HEK293 (cell line): ENCODE results near the gene KCNIP2.
A peak's percentile ranks its signal among the peaks of the same experiment; 100 is the strongest.

Source experiments
- KLF1 ChIP-seq: fragments of 450-650 bp; formaldehyde crosslinking; IDR thresholded peaks from 2 replicates; pipeline ENCODE4 v1.5.1; 2016; ENCODE audit warnings: missing biosample characterization, missing genetic modification characterization
- KLF16 ChIP-seq: fragments of 450-650 bp; formaldehyde crosslinking; IDR thresholded peaks from 2 replicates; pipeline ENCODE4 v1.5.1; 2017; ENCODE audit warnings: missing biosample characterization, missing genetic modification characterization
- OSR2 ChIP-seq: fragments of 450-650 bp; formaldehyde crosslinking; IDR thresholded peaks from 2 replicates; pipeline ENCODE4 v1.5.1; 2016; ENCODE audit warnings: missing biosample characterization, missing genetic modification characterization
- OVOL3 ChIP-seq: fragments of 450-650 bp; formaldehyde crosslinking; IDR thresholded peaks from 2 replicates; pipeline ENCODE4 v1.5.1; 2016; ENCODE audit warnings: missing biosample characterization, missing genetic modification characterization
- SP3 ChIP-seq: fragments of 450-650 bp; formaldehyde crosslinking; IDR thresholded peaks from 2 replicates; pipeline ENCODE4 v1.5.1; 2016; ENCODE audit warnings: missing biosample characterization, missing genetic modification characterization
- ZBTB8A ChIP-seq: fragments of 450-650 bp; formaldehyde crosslinking; IDR thresholded peaks from 2 replicates; pipeline ENCODE4 v1.5.1; 2016; ENCODE audit warnings: missing biosample characterization, missing genetic modification characterization
- ZFHX2 ChIP-seq: fragments of 450-650 bp; formaldehyde crosslinking; conservative IDR thresholded peaks from 2 replicates; pipeline ENCODE4 v1.5.1; 2016; ENCODE audit warnings: missing biosample characterization, missing genetic modification characterization
- ZNF121 ChIP-seq: fragments of 450-650 bp; formaldehyde crosslinking; IDR thresholded peaks from 2 replicates; pipeline ENCODE4 v1.5.1; 2016; ENCODE audit warnings: missing biosample characterization, missing genetic modification characterization
- ZNF138 ChIP-seq: fragments of 450-650 bp; formaldehyde crosslinking; IDR thresholded peaks from 2 replicates; pipeline ENCODE4 v1.5.1; 2016; ENCODE audit warnings: missing biosample characterization, missing genetic modification characterization, borderline replicate concordance
- ZNF169 ChIP-seq: fragments of 450-650 bp; formaldehyde crosslinking; IDR thresholded peaks from 2 replicates; pipeline ENCODE4 v1.5.1; 2016; ENCODE audit warnings: missing biosample characterization, missing genetic modification characterization
- ZNF350 ChIP-seq: fragments of 450-650 bp; formaldehyde crosslinking; IDR thresholded peaks from 2 replicates; pipeline ENCODE4 v1.5.0; 2017; ENCODE audit warnings: missing biosample characterization, mild to moderate bottlenecking, missing genetic modification characterization
- ZNF366 ChIP-seq: fragments of 450-650 bp; formaldehyde crosslinking; conservative IDR thresholded peaks from 2 replicates; pipeline ENCODE4 v1.5.1; 2016; ENCODE audit warnings: missing biosample characterization, missing genetic modification characterization
- ZNF610 ChIP-seq: fragments of 450-650 bp; formaldehyde crosslinking; IDR thresholded peaks from 2 replicates; pipeline ENCODE4 v1.5.1; 2016; ENCODE audit warnings: missing biosample characterization, missing genetic modification characterization, borderline replicate concordance
- ZNF768 ChIP-seq: fragments of 450-650 bp; formaldehyde crosslinking; IDR thresholded peaks from 2 replicates; pipeline ENCODE4 v1.5.1; 2018; ENCODE audit warnings: missing biosample characterization, mild to moderate bottlenecking, missing genetic modification characterization
- ZNF837 ChIP-seq: fragments of 450-650 bp; formaldehyde crosslinking; IDR thresholded peaks from 2 replicates; pipeline ENCODE4 v1.5.1; 2016; ENCODE audit warnings: missing biosample characterization, missing genetic modification characterization
- ZSCAN16 ChIP-seq: fragments of 450-650 bp; formaldehyde crosslinking; IDR thresholded peaks from 2 replicates; pipeline ENCODE4 v1.5.1; 2016; ENCODE audit warnings: missing biosample characterization, missing genetic modification characterization
- TF ChIP-seq, protein P1 (sequence below): fragments of 450-650 bp; formaldehyde crosslinking; conservative IDR thresholded peaks from 2 replicates; pipeline ENCODE4 v1.5.1; 2016; ENCODE audit warnings: low read depth, missing biosample characterization, missing genetic modification characterization
- TF ChIP-seq, protein P2 (sequence below): fragments of 450-650 bp; formaldehyde crosslinking; optimal IDR thresholded peaks from 2 replicates; pipeline ENCODE3; 2016; ENCODE audit warnings: missing biosample characterization, mild to moderate bottlenecking, missing genetic modification characterization
- TF ChIP-seq, protein P3 (sequence below): fragments of 450-650 bp; formaldehyde crosslinking; IDR thresholded peaks from 2 replicates; pipeline ENCODE4 v1.5.1; 2017; ENCODE audit warnings: missing biosample characterization, missing genetic modification characterization
- TF ChIP-seq, protein P4 (sequence below): fragments of 450-650 bp; formaldehyde crosslinking; IDR thresholded peaks from 2 replicates; pipeline ENCODE4 v1.5.1; 2017; ENCODE audit warnings: missing biosample characterization, missing genetic modification characterization
- TF ChIP-seq, protein P5 (sequence below): fragments of 450-650 bp; formaldehyde crosslinking; IDR thresholded peaks from 2 replicates; pipeline ENCODE4 v1.5.1; 2017; ENCODE audit warnings: missing biosample characterization, missing genetic modification characterization
- TF ChIP-seq, protein P6 (sequence below): fragments of 450-650 bp; formaldehyde crosslinking; IDR thresholded peaks from 2 replicates; pipeline ENCODE4 v1.5.1; 2016; ENCODE audit warnings: missing biosample characterization, missing genetic modification characterization
- TF ChIP-seq, protein P7 (sequence below): fragments of 450-650 bp; formaldehyde crosslinking; IDR thresholded peaks from 2 replicates; pipeline ENCODE4 v1.5.1; 2016; ENCODE audit warnings: missing biosample characterization, missing genetic modification characterization

KCNIP2 gene

DNA sequence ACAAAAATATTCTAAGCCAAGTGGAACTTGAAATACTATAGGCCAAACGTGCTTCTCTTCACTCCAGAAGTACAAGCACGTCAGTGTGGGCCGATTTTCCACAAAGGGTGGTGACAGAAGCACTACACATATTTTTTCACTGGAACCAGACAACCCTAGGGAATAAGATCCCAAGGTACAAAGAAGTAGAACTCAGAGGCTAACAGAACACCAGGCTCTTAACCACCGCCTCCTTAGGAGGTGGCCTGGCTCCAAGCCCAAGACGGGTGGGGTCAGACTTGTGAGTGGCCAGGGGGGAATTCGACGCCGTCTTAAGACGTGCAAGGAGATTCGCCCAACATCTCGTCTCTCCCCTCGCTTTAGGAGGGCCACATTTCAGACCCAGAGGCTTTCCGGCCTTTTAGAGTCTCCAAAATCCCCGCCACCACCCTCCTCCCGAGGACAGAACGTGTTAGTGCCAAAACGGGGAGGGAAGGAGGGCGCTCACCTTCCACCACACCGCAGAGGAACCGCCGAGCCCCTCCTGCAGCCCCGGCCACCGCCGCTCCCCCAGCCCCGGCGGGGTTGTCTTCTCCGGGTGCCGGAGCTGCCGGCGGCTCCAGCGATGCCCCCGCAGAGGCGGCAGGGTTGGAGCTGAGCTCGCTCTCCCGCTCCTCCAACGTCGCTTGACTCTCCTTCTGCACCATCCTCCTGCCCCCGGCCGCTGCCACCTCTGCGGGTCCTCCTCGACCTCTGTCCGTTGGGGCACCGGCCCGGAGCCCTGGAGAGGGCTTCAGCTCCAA is 26.1 kb downstream of the KCNIP2 start (continued):
- TF ChIP-seq, protein P1, sequence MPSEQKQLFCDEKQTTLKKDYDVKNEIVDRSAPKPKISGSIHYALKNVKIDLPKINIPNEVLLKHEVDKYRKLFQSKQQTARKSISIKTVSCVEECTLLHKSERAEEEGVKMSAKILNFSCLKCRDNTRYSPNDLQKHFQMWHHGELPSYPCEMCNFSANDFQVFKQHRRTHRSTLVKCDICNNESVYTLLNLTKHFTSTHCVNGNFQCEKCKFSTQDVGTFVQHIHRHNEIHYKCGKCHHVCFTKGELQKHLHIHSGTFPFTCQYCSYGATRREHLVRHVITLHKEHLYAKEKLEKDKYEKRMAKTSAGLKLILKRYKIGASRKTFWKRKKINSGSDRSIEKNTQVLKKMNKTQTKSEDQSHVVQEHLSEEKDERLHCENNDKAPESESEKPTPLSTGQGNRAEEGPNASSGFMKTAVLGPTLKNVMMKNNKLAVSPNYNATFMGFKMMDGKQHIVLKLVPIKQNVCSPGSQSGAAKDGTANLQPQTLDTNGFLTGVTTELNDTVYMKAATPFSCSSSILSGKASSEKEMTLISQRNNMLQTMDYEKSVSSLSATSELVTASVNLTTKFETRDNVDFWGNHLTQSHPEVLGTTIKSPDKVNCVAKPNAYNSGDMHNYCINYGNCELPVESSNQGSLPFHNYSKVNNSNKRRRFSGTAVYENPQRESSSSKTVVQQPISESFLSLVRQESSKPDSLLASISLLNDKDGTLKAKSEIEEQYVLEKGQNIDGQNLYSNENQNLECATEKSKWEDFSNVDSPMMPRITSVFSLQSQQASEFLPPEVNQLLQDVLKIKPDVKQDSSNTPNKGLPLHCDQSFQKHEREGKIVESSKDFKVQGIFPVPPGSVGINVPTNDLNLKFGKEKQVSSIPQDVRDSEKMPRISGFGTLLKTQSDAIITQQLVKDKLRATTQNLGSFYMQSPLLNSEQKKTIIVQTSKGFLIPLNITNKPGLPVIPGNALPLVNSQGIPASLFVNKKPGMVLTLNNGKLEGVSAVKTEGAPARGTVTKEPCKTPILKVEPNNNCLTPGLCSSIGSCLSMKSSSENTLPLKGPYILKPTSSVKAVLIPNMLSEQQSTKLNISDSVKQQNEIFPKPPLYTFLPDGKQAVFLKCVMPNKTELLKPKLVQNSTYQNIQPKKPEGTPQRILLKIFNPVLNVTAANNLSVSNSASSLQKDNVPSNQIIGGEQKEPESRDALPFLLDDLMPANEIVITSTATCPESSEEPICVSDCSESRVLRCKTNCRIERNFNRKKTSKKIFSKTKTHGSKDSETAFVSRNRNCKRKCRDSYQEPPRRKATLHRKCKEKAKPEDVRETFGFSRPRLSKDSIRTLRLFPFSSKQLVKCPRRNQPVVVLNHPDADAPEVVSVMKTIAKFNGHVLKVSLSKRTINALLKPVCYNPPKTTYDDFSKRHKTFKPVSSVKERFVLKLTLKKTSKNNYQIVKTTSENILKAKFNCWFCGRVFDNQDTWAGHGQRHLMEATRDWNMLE (tag by site-specific recombination), result no peak
- TF ChIP-seq ZSCAN16 (tag by site-specific recombination) (peak; percentile 99), ZNF350 (no peak), KLF1 (tag by site-specific recombination) (peak; percentile 25; the same call in 1 of the 2 replicates), ZNF610 (tag by site-specific recombination) (peak; percentile 15; the same call in 1 of the 2 replicates), ZNF138 (tag by site-specific recombination) (no peak), ZNF837 (tag by site-specific recombination) (no peak), SP3 (peak; percentile 45; the same call in 1 of the 2 replicates), KLF16 (tag by site-specific recombination) (no peak), ZNF768 (tag by site-specific recombination) (no peak), ZNF121 (tag by site-specific recombination) (0 out of 2 replicates have a peak, but pooled peaks have one; percentile 33), ZFHX2 (tag by site-specific recombination) (no peak; the same call in 1 of the 2 replicates), ZNF169 (tag by site-specific recombination) (no peak), ZBTB8A (tag by site-specific recombination) (peak; percentile 96; the same call in 1 of the 2 replicates), OVOL3 (tag by site-specific recombination) (no peak), OSR2 (peak; percentile 74), ZNF366 (tag by site-specific recombination) (no peak)
- TF ChIP-seq, protein P2, sequence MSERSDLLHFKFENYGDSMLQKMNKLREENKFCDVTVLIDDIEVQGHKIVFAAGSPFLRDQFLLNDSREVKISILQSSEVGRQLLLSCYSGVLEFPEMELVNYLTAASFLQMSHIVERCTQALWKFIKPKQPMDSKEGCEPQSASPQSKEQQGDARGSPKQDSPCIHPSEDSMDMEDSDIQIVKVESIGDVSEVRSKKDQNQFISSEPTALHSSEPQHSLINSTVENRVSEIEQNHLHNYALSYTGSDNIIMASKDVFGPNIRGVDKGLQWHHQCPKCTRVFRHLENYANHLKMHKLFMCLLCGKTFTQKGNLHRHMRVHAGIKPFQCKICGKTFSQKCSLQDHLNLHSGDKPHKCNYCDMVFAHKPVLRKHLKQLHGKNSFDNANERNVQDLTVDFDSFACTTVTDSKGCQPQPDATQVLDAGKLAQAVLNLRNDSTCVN (tag by site-specific recombination), result no peak
- TF ChIP-seq, protein P3, sequence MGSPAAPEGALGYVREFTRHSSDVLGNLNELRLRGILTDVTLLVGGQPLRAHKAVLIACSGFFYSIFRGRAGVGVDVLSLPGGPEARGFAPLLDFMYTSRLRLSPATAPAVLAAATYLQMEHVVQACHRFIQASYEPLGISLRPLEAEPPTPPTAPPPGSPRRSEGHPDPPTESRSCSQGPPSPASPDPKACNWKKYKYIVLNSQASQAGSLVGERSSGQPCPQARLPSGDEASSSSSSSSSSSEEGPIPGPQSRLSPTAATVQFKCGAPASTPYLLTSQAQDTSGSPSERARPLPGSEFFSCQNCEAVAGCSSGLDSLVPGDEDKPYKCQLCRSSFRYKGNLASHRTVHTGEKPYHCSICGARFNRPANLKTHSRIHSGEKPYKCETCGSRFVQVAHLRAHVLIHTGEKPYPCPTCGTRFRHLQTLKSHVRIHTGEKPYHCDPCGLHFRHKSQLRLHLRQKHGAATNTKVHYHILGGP (tag by site-specific recombination), result no peak
- TF ChIP-seq, protein P4, sequence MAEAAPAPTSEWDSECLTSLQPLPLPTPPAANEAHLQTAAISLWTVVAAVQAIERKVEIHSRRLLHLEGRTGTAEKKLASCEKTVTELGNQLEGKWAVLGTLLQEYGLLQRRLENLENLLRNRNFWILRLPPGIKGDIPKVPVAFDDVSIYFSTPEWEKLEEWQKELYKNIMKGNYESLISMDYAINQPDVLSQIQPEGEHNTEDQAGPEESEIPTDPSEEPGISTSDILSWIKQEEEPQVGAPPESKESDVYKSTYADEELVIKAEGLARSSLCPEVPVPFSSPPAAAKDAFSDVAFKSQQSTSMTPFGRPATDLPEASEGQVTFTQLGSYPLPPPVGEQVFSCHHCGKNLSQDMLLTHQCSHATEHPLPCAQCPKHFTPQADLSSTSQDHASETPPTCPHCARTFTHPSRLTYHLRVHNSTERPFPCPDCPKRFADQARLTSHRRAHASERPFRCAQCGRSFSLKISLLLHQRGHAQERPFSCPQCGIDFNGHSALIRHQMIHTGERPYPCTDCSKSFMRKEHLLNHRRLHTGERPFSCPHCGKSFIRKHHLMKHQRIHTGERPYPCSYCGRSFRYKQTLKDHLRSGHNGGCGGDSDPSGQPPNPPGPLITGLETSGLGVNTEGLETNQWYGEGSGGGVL (tag by site-specific recombination), result no peak
- TF ChIP-seq, protein P5, sequence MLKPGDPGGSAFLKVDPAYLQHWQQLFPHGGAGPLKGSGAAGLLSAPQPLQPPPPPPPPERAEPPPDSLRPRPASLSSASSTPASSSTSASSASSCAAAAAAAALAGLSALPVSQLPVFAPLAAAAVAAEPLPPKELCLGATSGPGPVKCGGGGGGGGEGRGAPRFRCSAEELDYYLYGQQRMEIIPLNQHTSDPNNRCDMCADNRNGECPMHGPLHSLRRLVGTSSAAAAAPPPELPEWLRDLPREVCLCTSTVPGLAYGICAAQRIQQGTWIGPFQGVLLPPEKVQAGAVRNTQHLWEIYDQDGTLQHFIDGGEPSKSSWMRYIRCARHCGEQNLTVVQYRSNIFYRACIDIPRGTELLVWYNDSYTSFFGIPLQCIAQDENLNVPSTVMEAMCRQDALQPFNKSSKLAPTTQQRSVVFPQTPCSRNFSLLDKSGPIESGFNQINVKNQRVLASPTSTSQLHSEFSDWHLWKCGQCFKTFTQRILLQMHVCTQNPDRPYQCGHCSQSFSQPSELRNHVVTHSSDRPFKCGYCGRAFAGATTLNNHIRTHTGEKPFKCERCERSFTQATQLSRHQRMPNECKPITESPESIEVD (tag by site-specific recombination), result peak; percentile 78
- TF ChIP-seq, protein P6, sequence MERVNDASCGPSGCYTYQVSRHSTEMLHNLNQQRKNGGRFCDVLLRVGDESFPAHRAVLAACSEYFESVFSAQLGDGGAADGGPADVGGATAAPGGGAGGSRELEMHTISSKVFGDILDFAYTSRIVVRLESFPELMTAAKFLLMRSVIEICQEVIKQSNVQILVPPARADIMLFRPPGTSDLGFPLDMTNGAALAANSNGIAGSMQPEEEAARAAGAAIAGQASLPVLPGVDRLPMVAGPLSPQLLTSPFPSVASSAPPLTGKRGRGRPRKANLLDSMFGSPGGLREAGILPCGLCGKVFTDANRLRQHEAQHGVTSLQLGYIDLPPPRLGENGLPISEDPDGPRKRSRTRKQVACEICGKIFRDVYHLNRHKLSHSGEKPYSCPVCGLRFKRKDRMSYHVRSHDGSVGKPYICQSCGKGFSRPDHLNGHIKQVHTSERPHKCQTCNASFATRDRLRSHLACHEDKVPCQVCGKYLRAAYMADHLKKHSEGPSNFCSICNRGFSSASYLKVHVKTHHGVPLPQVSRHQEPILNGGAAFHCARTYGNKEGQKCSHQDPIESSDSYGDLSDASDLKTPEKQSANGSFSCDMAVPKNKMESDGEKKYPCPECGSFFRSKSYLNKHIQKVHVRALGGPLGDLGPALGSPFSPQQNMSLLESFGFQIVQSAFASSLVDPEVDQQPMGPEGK (tag by site-specific recombination), result peak; percentile 57
- TF ChIP-seq, protein P7, sequence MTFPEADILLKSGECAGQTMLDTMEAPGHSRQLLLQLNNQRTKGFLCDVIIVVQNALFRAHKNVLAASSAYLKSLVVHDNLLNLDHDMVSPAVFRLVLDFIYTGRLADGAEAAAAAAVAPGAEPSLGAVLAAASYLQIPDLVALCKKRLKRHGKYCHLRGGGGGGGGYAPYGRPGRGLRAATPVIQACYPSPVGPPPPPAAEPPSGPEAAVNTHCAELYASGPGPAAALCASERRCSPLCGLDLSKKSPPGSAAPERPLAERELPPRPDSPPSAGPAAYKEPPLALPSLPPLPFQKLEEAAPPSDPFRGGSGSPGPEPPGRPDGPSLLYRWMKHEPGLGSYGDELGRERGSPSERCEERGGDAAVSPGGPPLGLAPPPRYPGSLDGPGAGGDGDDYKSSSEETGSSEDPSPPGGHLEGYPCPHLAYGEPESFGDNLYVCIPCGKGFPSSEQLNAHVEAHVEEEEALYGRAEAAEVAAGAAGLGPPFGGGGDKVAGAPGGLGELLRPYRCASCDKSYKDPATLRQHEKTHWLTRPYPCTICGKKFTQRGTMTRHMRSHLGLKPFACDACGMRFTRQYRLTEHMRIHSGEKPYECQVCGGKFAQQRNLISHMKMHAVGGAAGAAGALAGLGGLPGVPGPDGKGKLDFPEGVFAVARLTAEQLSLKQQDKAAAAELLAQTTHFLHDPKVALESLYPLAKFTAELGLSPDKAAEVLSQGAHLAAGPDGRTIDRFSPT (tag by site-specific recombination), result peak; percentile 13; the same call in 1 of the 2 replicates
